ENCODE results near the gene ZNF574. TPM values are rescaled to one million over a fixed set of nuclear protein-coding genes. Genes with fewer than 3 reads are reported as not detected.
A peak's percentile ranks its signal among the peaks of the same experiment; 100 is the strongest.

ZNF574 gene
- total and polyA plus RNA-seq, 2 of the 8 experiments (the other 6 are each of a cell fraction or from before 2014, with no cell fraction given) = 27.0 to 38.8 TPM

- Histone ChIP-seq H2BK120ac (replicated peaks; ENCODE audit: low read depth, low read length) (no peak overlapping the region), H2BK12ac (ENCODE audit: low read depth, low read length) (no peak overlapping the region), H3K14ac (ENCODE audit: insufficient read length) (no peak overlapping the region), H3K4me1 (replicated peaks in 1 of 4; ENCODE audit: control insufficient read depth in 3 of 4, insufficient read depth in 4 of 4, low read length in 3 of 4) (peaks cover 0 to 8% (median 3%) of the 10 kb centered on the region in 4 experiments; a peak in 4 of 7 replicates), H3K56ac (replicated peaks; ENCODE audit: insufficient read length, low read depth, low read length) (no peak overlapping the region), H3K23ac (ENCODE audit: insufficient read length) (no peak overlapping the region), H4K8ac (ENCODE audit: extremely low read depth, insufficient read depth, low read length) (no peak overlapping the region), H3K27ac (ENCODE audit: low read depth, low read length) (no peak overlapping the region), H3K27me3 (replicated peaks in 1 of 4; ENCODE audit: control insufficient read depth in 3 of 4, extremely low read depth in 1 of 4, insufficient read depth in 3 of 4, low read length in 3 of 4) (no peaks in the 10 kb centered on the region; a peak in 1 of 7 replicates), H3K79me1 (ENCODE audit: low read depth, low read length) (no peaks in the 10 kb centered on the region), H4K91ac (replicated peaks; ENCODE audit: insufficient read length, low read length) (no peak overlapping the region), H3K9me3 (ENCODE audit: insufficient read depth in 2 of 2, low read depth in 1 of 2, low read length in 1 of 2) (no peaks in the 10 kb centered on the region), H2AK5ac (ENCODE audit: low read depth, low read length) (0 out of 2 replicates have a peak overlapping the region, but pooled peaks have one; percentile 39), H2AFZ (ENCODE audit: low read length) (no peak overlapping the region), H3K36me3 (ENCODE audit: control insufficient read depth in 2 of 4, insufficient read depth in 4 of 4, low read length in 3 of 4) (no peaks in the 10 kb centered on the region), H3K4me2 (ENCODE audit: insufficient read depth in 1 of 2, low read depth in 2 of 2, low read length in 2 of 2) (no peak overlapping the region), H4K20me1 (replicated peaks in 1 of 2; ENCODE audit: control insufficient read depth in 1 of 2, insufficient read depth in 2 of 2, low read length in 2 of 2) (no peaks in the 10 kb centered on the region), H3K9ac (replicated peaks in 1 of 4; ENCODE audit: extremely low read depth in 1 of 4, low read depth in 3 of 4, low read length in 3 of 4) (no peak overlapping the region), H3K18ac (ENCODE audit: extremely low read depth, low read length) (no peak overlapping the region), H2BK5ac (ENCODE audit: low read depth, low read length) (no peak overlapping the region), H2BK15ac (ENCODE audit: low read length) (peak overlapping the region; percentile 81; the same call in 1 of the 2 replicates), H3K79me2 (ENCODE audit: control insufficient read depth in 1 of 2, insufficient read depth in 2 of 2, low read length in 2 of 2) (no peaks in the 10 kb centered on the region), H3K4ac (replicated peaks; ENCODE audit: insufficient read length, low read depth, low read length) (no peak overlapping the region), H3K23me2 (ENCODE audit: low read depth, low read length) (no peaks in the 10 kb centered on the region), H3K4me3 (ENCODE audit: extremely low read depth in 1 of 4, insufficient read depth in 2 of 4, low read depth in 3 of 4, low read length in 4 of 4) (no peak overlapping the region), H2BK20ac (ENCODE audit: low read length) (no peak overlapping the region), H4K5ac (ENCODE audit: insufficient read length, low read depth, low read length) (no peak overlapping the region)
- CTCF ChIA-PET (ENCODE audit: partially characterized antibody) = interaction anchor here (1.0 to 5.4 kb wide), 7 partner anchors 12 to 82 kb away, joined by 3 to 38 read pairs (median 4); no protein-coding TSS in a partner anchor
- TF ChIP-seq TAF1 (IDR thresholded peaks at IDR 0.05; ENCODE audit: low read depth, low read length) = no peak
- TF ChIP-seq TCF12 (IDR thresholded peaks at IDR 0.05; ENCODE audit: low read depth, low read length) = no peak
- TF ChIP-seq ATF3 (IDR thresholded peaks at IDR 0.05; ENCODE audit: insufficient read depth, low read depth, low read length) = no peak
- no peak for TF ChIP-seq RFX5 (IDR thresholded peaks at IDR 0.05; ENCODE audit: borderline replicate concordance, low read depth, low read length)
- no peak for TF ChIP-seq POLR2AphosphoS5 (IDR thresholded peaks at IDR 0.05; ENCODE audit: low read depth, low read length)
- TF ChIP-seq CBX5 (IDR thresholded peaks at IDR 0.05; ENCODE audit: low read depth, low read length) = no peak
- no peak for TF ChIP-seq RAD21 (IDR thresholded peaks at IDR 0.05 in 1 of 2, conservative IDR thresholded peaks at IDR 0.05 in 1 of 2; ENCODE audit: low read depth in 2 of 2, low read length in 2 of 2)
- TF ChIP-seq TAF7 (optimal IDR thresholded peaks at IDR 0.05; ENCODE audit: borderline replicate concordance, low read depth, low read length) = no peak
- no peak for TF ChIP-seq SIX5 (IDR thresholded peaks at IDR 0.05; ENCODE audit: low read depth, low read length)
- no peak for TF ChIP-seq CHD1 (IDR thresholded peaks at IDR 0.05; ENCODE audit: low read depth, low read length)
- TF ChIP-seq GTF2F1 (IDR thresholded peaks at IDR 0.05; ENCODE audit: borderline replicate concordance, low read depth, low read length) = no peak
- TF ChIP-seq NANOG (IDR thresholded peaks at IDR 0.05; ENCODE audit: insufficient read depth, low read depth, low read length, poor library complexity, severe bottlenecking) = no peak
- no peak for DNase-seq (ENCODE audit: low read depth in 1 of 2, low spot score in 2 of 2)
- no peak for FAIRE-seq
- 86% methylated on average over 2 of the region's 2 CpGs; no CpG with 5 or more reads in 1 of the 2 experiments for WGBS, 2 experiments (ENCODE audit: extremely low coverage in 1 of 2, insufficient coverage in 1 of 2, insufficient read length in 1 of 2, insufficient replicate concordance in 2 of 2, low coverage in 1 of 2, low lambda C conversion rate in 2 of 2, missing lambda C conversion rate in 1 of 2)
- POLR2A ChIA-PET (ENCODE audit: partially characterized antibody) = interaction anchor here (1.1 to 1.7 kb wide), 2 partner anchors 27 to 153 kb away, joined by 3 to 5 read pairs; partner anchors contain the start of gene ZNF574
These were observed 26.9 kb downstream of the ZNF574 start for GRCh38 chr19:42102877-42103276.
